NCI-H2107 treated with DMSO at 0.1 percent for 48 hours (cell line): Measurements from ENCODE around the gene APBA2.

ENCODE experiments used
- DNase-seq: peaks from one replicate; lab custom pipeline; 2025; ENCODE audit not compliant: unreplicated experiment; lab: John Stamatoyannopoulos, UW

The APBA2 gene

GRCh38 chr15:29053661-29054131 is 167.9 kb downstream of the APBA2 start:
- DNase-seq, result no peak

DNA sequence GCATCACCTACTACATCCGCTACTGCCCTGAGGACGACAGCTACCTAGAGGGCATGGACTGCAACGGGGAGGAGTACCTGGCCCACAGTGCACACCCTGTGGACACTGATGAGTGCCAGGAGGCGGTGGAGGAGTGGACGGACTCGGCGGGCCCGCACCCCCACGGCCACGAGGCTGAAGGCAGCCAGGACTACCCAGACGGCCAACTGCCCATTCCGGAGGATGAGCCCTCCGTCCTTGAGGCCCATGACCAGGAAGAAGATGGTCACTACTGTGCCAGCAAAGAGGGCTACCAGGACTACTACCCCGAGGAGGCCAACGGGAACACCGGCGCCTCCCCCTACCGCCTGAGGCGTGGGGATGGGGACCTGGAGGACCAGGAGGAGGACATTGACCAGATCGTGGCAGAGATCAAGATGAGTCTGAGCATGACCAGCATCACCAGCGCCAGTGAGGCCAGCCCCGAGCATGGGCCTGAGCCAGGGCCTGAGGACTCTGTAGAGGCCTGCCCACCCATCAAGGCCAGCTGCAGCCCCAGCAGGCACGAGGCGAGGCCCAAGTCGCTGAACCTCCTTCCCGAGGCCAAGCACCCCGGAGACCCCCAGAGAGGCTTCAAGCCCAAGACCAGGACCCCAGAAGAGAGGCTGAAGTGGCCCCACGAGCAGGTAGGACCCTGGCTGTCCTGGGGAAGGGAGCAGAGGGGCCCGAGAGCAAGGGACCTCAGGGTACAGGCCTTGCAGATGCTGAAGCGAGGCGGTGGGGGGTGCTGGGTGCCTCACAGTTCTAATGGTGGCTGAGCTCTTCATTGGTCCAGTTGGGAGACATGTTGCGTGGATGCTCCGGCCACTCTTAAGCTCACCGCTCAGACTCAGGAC is 168.6 kb downstream of the APBA2 start:
- DNase-seq, result no peak

GRCh38 chr15:29055876-29056275 is 170.1 kb downstream of the APBA2 start:
- DNase-seq, result no peak

DNA sequence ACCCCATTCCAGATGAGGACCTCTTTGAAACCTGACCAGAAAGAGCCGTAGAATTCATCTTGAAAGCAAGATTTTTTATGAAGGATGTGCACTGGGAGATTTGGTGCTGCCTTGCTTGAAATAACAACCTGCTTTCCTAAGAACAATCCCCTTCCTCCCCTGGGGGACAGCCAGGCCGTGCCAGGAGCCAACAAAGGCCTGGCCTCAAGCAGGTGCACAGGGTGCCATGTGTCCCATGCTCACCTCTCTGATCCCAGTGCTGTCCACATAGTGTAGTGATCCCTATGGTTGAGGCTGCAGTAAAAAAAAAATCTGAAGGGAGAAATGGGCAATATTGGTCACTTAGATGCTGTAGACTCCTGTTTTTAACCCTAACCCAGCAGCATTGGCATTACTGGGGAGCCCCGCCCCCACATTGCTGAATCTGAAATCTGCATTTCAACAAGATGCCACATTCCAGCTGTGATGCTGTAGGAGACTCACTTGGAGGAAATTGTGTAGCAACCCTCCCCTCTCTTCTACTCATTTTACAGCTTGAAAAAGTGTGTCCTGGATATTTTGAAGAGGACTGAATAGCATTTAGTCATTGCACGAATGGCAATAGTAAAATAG is 171.2 kb downstream of the APBA2 start:
- DNase-seq, result no peak

- DNase-seq, result no peak
Measured at GRCh38 chr15:29057856-29058255, 172.1 kb downstream of the APBA2 start.

DNA sequence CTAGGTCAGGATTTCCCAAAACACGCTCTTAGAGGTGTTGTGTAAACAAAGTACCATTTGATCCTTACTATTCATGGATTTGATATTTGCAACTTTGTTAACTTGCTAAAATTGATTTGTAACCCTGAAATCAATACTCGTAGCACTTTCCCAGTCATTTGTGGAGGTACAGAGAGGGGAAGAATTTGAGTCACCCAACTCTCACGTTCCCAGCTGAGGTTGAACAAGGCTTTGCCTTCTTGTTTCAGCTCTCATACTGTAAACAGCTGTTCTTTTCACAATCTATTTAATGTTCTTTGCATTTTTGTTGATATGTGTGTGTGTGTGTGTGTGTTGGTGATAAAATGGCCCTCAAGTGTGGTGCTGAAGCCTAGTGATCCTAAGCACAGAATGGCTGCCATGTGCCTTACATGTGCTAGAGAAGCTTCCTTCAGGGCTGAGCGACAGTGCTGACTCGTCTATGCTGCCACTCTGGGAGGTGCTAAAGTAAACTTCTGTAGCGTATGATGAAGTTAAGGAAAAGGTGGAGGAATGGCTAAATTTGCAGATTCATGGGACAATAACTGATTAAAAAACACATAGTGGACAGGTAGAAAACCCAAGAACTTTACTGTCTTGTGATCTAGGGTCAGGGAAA is 173.2 kb downstream of the APBA2 start:
- DNase-seq, result no peak

- DNase-seq, result no peak
Measured at GRCh38 chr15:29059871-29060640, 174.3 kb downstream of the APBA2 start.

DNA sequence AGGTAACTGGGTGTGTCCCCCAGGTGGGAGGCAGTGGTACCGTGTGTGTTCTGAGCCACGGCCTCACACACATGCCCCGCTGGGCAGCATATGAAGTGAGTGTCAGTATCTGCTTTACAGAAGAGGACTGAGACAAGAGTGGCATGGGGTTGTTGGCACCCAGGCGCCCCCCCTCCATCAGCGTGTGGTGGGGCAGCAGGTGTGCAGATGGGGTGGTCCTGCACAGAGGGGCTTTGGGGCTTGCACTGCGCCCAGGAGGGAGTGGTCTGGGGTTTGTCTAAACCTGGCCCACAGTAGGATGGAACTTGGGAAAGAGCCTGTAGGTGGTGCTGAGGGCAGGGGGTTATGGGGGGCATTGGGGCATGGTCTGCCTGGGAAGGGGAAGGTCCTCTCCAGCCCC is 176.0 kb downstream of the APBA2 start:
- DNase-seq, result no peak

DNA sequence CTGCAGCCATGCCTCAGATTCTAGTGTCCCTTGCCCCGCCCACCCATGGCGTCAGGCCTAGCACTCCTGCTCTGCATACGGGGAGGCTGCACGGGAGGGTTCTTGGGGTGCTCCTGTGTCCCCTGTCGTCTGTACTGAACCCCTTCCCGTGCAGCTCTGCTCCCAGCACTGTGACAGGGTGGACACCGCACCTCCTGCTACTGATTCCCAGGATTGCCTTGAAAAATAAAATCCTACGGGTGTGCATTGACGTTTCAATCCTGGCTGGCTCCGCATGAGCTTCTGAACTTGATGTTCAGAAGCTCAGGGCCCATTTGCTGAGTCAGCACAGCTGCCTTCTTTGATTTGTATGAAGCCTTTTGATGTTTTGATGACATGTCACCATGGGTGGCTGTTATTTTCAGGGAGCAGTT is 176.4 kb downstream of the APBA2 start:
- DNase-seq, result no peak

DNA sequence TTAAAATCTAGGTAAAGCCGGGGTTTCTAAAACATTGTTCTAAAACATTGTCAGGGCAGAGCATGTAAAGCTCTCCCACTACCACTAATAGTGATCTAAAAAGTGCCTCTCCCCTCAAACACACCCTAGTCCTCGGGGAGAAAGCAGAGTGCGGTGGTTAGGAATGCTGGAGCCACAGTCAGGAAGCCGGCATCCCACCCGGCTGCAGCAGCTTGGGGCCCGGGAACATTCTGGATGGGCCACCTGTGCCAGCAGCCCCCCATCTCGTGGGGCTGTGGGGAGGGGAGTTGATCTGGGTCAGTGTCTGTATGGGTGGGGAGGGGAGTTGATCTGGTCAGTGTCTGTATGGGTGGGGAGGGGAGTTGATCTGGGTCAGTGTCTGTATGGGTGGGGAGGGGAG is 176.9 kb downstream of the APBA2 start:
- DNase-seq, result no peak

DNA sequence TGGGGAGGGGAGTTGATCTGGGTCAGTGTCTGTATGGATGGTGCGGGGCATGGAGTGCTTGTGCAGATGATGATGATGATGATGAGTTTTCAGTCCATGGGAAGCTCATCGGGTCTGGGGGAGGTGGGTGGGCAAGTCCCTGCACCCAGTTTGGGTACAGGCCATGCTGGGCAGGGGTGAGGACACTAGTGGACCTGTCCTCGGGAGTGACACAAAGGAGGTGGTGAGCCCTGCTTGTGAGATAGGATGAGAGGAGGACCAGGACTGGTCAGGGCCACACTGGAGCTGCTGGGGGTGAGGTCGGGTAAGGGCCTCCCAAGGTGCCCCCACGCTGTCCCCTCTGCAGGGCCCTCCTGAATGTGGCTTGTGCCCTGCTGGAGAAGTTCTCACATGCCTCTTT is 177.9 kb downstream of the APBA2 start:
- DNase-seq, result no peak

- DNase-seq, result no peak
Measured at GRCh38 chr15:29064290-29064689, 178.5 kb downstream of the APBA2 start.

DNA sequence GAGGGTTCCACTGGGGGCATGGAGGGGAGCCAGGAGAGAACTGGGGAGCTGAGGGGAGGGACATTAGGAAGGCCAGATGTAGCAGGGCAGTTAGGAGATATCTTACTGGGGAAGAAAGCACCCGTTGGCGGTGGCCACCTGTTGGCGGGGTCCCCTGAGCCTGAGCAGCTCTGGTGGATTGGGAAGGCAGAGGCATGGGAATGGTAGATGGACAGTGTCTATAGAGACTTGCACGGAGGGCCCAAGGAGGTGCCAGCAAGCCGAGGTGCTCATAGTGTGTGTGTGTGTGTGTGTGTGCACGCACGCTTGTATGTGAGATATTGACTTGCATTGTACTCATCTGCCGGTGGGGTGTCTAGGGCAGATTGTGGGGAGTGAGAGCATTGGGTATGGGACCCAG is 179.0 kb downstream of the APBA2 start:
- no peak for DNase-seq

- no peak for DNase-seq
Measured at GRCh38 chr15:29065571-29065970, 179.8 kb downstream of the APBA2 start.

GRCh38 chr15:29066310-29066709 is 180.5 kb downstream of the APBA2 start:
- DNase-seq, result no peak

DNA sequence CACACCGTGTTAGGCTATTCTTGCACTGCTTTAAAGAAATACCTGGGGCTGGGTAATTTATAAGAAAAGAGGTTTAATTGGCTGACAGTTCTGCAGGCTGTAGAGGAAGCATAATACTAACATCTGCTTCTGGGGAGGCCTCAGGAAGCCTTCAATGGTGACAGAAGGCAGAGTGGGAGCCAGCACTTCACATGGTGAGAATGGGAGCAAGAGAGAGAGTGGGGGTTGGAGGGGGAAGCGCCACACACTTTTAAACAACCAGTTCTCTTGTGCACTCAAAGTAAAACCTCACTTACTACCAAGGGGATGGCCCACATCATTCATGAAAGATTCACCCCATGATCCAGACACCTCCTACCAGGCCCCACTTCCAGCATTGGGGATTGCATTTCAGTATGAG is 181.1 kb downstream of the APBA2 start:
- DNase-seq, result no peak

DNA sequence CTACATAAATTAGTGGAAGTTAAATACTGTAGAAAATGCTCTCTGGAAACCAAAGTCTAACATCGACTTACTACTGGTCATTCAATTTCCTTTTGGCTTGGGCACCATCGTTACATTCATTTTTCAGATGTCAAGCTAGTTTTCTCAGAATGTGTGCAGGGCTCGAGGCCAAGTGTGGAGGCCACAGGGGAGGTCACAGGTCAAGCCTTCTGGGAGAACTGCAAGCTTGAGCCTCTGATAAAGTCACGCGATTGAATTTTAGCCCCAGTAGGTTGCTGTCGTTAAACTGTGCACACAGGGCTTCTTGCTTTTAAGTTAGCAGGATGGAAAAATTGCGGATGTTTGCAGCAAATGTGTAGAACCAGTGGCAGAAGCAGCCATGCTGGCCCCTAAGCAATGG is 182.2 kb downstream of the APBA2 start:
- no peak for DNase-seq

DNA sequence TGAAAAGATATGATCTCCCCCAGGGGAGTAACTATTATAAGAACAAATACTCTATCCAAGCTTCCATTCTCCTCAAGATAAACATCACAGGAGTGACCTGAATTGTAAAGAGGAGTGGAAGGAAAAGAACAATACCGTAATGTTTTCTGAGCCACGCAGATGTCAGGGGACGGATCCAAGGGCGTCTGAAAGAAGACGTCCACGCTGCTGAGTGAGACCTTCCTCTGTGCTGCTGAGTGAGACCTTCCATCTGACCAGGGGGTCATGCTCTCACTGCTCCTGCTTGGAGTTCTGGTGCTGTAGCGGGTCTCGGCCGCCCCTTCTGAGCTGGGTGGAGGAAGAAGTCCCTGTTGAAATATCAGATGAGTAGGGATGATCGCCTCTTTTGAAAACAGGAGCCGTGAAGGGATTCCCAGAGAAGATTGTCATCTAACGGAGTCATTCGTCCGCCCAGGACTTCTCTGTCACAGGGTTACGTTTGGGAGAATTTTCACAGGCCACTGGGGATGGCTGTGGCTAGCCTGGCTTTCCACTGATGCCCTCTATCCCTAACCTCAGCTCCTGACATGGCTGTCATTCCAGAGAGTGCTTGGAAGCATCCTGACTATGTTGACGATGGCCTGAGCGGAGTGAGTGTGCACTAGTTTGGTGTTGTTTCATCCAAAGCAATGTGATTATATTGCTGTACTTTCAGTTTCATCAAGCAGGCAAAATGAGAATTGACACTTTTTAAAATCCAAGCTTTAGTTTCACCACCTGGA is 184.9 kb downstream of the APBA2 start:
- DNase-seq, result no peak

- no peak for DNase-seq
Measured at GRCh38 chr15:29071232-29071881, 185.6 kb downstream of the APBA2 start.

DNA sequence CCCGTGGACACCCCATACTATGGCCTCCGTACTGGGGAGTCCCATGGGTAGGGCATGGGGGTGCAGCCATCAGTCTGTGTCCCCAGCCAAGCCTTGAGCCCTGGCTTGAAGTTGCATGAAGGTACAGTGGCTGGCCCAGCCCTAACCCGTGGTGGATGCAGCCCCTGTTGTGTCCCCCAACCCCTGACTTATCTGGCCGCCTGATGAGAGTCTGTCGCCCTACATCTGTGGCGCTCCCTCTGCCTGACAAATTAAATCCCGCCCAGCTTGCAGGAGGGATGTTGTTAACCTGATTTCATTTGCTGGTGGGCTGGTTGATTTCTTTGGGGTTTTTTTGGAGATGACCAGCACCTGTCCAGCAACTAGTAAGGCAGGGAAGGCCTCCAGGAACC is 186.1 kb downstream of the APBA2 start:
- DNase-seq, result no peak
